HG02798 (cell line): Measurements from ENCODE around the gene PCDHB2.
"Not testable (repeated sequence)": the region's sequence is repeated elsewhere in the genome, so short reads cannot be mapped to it uniquely, and the experiment has no call there.

Source experiments
- ATAC-seq: cut with Tn5 transposase; IDR thresholded peaks from one replicate; pipeline ENCODE4 v1.9.1; 2021; ENCODE audit warnings: mild to moderate bottlenecking; ENCODE audit not compliant: unreplicated experiment, poor library complexity

The PCDHB2 gene

DNA sequence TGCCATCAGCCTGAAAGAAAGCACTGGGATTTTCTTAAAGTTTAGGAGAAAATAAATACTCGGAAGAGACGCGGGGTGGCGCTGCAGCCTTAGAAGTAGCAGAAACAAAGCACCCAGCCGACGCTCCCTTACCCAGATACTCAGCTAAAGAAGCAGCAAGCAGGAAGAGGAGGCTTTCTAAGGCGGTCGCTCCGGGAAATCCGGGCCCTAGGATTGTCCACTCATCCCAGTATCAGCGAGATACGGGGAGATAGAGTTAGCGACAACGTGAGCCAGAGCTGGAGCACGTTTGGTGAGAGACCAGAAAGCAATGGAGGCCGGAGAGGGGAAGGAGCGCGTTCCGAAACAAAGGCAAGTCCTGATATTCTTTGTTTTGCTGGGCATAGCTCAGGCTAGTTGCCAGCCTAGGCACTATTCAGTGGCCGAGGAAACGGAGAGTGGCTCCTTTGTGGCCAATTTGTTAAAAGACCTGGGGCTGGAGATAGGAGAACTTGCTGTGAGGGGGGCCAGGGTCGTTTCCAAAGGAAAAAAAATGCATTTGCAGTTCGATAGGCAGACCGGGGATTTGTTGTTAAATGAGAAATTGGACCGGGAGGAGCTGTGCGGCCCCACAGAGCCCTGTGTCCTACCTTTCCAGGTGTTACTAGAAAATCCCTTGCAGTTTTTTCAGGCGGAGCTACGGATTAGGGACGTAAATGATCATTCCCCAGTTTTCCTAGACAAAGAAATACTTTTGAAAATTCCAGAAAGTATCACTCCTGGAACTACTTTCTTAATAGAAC is at the start of gene PCDHB2:
Gene PCDHB2 (plus strand): TSS at position 135 of the 782 bp plus-strand sequence. CDS start 176 bp downstream, at position 311.
- no peak for ATAC-seq

DNA sequence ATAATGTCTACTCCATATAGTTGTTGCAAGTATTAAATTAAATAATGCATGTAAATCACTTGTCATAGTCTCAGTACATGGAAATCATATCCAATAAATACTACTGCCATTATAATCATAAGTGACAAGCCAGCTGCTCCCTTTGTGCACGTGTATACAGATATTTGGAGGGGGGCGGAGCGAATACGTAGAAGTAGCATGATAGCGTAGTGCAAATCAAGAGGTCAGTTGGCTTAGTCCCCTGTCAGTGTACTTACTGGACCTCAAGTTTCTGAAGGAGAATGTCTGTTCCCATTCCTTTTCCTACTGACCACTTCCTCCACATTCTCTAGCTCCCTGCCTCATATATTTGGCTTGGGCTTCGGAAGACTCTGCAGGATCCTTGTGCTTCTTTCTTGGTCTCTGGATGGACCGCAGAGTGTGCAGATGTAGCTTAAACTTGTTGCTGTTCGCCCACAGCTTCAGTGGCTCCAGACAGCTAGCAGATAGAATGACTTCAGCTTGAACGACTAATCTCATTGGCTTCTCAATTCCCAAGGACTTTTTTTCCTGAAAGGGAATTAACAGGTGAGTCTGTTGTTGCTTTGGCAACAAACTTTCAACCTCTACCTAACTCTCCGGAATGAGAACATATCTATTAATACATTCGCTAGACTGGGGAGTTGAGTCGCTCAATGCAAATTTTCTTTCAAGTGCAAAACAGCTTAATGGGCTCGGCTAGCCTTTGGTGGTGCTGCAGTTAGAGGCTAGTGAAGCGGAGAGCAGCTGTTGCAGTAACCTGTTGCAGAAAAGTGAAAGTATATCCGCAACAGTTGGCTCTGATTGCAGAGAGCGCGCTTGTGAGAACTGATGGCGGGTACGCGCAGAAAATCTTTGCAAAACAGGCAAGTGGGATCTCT is 43.5 kb upstream of the PCDHB2 start, which contains the start of gene PCDHB1:
Gene PCDHB1 (plus strand): TSS at position 753 of the 899 bp plus-strand sequence. CDS start 97 bp downstream, at position 850.
- ATAC-seq: no peak

DNA sequence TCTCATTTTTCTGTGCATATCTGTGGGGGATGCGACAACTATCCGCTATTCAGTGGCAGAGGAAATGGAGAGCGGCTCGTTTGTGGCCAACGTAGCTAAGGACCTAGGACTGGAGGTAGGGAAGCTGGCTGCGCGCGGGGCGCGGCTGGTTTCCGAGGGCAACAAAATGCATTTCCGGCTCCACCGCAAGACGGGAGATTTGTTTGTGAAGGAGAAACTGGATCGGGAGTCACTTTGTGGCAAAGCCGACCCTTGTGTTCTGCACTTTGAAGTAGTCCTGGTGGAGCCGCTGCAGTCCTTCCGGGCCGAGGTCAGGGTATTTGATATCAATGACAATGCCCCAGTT is 42.9 kb upstream of the PCDHB2 start:
- no peak for ATAC-seq

DNA sequence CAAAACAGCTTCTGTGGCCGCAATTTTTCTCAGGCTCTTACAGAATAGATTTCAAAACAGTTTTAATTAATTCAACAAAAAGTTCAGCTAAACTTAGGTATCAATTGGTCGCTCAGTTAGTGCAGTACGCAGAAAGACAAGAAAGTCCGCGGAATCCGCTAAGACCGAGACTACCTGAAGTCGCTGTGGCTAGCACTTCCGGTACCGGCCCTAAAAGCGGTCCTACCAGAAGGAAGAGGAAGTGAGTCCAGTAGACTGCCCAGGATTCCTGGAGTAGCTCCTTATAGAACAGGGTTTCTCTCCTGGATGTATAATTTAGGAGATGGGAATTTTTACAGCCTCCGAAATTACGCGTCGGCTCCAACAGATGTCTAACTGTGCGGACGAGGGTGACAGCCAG is 16.6 kb upstream of the PCDHB2 start:
- no peak for ATAC-seq

DNA sequence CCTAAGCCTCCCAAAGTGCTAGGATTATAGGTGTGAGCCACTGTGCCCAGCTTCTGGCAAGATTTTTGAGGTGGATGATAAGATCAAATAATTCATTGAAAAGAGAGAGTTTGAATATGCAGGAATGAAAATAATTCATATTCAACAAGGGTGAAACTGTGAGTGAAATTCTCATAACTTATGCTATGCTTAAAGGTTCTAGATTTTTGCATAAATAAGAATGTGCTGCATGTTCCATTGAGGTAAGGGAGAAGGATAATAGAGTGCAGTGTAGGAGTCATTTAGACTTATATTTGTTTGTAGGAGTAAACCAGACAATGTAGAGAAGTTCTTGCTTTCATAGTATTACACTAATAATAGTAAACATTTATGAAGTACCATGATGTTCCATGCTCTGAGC is 12.2 kb upstream of the PCDHB2 start:
- ATAC-seq: no peak

DNA sequence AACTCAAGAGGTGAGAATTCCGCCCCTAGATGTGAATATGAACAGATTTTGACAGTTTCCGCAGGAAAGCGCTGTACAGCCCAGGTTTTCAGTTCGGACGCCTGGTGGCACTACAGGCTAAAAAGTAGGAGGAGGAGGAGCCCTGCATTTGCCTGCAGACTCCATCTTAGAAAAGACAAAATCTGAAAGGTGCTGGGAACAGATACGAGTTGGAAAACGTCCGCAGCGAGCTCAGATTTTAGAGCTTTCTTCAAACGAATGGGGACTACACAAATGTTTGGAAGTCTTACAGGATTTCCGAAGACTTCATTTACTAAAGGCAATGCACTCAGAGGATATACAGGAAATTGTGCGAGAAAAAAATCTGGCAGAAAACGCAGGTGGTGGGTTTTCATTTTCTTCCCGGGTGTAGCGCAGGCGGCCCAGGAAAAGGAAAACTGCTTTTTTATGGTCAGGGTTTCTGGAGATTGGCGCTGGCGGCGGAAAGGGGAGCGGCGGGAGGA is 9.9 kb upstream of the PCDHB2 start:
- no peak for ATAC-seq

DNA sequence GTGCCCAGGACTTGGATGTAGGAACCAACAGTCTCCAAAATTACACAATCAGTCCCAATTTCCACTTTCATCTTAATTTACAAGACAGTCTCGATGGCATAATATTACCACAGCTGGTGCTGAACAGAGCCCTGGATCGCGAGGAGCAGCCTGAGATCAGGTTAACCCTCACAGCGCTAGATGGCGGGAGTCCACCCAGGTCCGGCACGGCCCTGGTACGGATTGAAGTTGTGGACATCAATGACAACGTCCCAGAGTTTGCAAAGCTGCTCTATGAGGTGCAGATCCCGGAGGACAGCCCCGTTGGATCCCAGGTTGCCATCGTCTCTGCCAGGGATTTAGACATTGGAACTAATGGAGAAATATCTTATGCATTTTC is 837 bp downstream of the PCDHB2 start:
- ATAC-seq: no peak

DNA sequence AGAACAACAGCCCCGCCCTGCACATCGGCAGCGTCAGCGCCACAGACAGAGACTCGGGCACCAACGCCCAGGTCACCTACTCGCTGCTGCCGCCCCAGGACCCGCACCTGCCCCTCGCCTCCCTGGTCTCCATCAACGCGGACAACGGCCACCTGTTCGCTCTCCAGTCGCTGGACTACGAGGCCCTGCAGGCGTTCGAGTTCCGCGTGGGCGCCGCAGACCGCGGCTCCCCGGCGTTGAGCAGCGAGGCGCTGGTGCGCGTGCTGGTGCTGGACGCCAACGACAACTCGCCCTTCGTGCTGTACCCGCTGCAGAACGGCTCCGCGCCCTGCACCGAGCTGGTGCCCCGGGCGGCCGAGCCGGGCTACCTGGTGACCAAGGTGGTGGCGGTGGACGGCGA is 1.8 kb downstream of the PCDHB2 start:
- ATAC-seq: not testable (repeated sequence)

DNA sequence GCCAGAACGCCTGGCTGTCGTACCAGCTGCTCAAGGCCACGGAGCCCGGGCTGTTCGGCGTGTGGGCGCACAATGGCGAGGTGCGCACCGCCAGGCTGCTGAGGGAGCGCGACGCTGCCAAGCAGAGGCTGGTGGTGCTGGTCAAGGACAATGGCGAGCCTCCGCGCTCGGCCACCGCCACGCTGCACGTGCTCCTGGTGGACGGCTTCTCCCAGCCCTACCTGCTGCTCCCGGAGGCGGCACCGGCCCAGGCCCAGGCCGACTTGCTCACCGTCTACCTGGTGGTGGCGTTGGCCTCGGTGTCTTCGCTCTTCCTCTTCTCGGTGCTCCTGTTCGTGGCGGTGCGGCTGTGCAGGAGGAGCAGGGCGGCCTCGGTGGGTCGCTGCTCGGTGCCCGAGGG is 2.2 kb downstream of the PCDHB2 start:
- not testable (repeated sequence) for ATAC-seq

DNA sequence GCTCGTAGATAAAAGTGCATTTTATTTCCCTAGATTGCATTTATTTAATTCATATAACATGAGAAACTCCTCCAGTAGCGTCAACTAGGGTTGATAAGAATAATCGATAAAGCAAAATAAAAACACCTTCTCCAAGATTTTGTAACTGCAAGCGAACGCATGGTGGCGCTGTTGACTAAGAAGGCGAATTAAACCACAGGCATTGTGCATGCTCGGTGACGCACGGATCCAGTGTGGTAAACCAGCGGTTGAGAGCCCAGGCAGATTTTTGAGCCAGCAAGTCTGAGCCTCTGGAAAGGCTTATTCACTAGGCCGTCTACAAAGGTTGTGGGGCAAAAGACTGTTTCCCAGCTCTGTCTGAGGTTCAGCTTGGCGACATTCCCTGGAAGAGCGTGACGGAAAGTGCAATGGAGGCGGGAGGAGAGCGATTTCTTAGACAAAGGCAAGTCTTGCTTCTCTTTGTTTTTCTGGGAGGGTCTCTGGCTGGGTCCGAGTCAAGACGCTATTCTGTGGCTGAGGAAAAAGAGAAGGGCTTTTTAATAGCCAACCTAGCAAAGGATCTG is 5.9 kb downstream of the PCDHB2 start, which contains the start of gene PCDHB3:
Gene PCDHB3 (plus strand): TSS at position 231 of the 563 bp plus-strand sequence. CDS start 177 bp downstream, at position 408.
- ATAC-seq: no peak

DNA sequence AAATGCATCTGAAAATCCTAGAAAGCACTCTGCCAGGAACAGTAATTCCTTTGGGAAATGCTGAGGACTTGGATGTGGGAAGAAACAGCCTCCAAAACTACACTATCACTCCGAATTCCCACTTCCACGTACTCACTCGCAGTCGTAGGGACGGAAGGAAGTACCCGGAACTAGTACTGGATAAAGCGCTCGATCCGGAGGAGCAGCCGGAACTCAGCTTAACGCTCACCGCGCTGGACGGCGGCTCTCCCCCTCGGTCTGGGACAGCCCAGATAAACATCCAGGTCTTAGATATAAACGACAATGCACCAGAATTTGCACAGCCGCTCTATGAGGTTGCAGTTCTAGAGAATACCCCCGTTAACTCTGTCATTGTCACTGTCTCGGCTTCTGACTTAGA is 6.6 kb downstream of the PCDHB2 start:
- no peak for ATAC-seq

DNA sequence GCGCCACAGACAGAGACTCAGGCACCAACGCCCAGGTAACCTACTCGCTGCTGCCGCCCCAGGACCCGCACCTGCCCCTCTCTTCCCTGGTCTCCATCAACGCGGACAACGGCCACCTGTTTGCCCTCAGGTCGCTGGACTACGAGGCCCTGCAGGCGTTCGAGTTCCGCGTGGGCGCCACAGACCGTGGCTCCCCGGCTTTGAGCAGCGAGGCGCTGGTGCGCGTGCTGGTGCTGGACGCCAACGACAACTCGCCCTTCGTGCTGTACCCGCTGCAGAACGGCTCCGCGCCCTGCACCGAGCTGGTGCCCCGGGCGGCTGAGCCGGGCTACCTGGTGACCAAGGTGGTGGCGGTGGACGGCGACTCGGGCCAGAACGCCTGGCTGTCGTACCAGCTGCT is 7.7 kb downstream of the PCDHB2 start:
- not testable (repeated sequence) for ATAC-seq

DNA sequence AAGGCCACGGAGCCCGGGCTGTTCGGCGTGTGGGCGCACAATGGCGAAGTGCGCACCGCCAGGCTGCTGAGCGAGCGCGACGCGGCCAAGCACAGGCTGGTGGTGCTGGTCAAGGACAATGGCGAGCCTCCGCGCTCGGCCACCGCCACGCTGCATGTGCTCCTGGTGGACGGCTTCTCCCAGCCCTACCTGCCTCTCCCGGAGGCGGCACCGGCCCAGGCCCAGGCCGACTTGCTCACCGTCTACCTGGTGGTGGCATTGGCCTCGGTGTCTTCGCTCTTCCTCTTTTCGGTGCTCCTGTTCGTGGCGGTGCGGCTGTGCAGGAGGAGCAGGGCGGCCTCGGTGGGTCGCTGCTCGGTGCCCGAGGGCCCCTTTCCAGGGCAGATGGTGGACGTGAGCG is 8.1 kb downstream of the PCDHB2 start:
- ATAC-seq: not testable (repeated sequence)

DNA sequence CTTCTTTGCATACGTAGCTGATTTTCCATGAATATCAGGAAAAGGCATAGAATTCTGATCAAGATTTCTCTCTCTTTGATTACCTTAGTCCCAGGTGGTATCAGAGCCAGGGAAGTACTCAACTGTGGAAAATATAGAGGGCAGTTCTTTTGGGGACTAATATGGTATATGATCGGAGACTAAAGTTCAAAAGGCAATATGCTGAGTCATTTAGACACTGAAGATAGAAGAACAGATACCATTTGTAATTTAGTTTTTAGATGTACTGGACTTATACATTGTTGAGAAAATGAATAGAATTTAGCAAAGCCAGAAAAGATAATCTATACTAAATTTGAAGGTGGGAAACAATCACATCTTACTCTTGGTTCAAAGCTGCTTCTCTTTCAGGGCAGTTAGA is 10.9 kb downstream of the PCDHB2 start:
- ATAC-seq: no peak

DNA sequence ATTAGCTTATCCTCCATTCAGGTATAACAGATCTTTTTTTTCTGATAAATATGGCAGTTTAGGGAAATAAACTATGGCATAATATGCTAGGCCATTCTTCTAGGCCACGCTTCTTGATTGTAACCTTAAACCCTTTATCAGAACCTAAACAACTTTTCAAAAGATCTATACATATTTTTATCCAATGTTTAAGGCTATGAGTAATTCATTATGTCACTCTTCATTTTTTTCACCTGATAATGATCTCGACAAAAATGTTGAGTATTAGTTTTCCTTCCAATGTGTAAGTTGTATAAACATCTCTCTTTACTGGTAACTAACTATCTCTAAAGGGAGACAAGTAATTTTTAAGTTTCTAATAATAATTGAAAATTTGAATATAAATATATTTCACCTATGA is 24.8 kb downstream of the PCDHB2 start:
- no peak for ATAC-seq

DNA sequence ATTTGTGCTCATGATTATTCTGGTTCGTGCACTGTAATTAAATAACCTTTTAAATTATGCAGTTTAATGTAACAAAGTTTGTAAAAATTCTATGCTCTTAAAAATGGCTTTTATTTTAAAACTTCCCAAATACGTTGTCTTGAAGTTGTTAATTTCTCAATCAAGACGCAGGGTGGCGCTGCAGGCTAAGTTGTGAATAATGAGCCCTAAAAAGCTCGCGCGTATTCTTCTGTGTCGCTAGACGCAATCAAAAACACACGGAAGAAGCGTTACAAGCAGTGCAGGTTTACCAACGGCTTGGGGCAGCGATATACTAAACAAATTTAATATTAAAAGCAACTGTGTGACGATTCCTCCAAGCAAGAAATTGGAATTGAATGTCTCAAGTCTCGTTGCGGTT is 27.1 kb downstream of the PCDHB2 start, which contains the start of gene PCDHB4:
Gene PCDHB4 (plus strand): TSS at position 256 of the 400 bp plus-strand sequence. CDS start 181 bp downstream, outside the sequence.
- ATAC-seq: no peak

DNA sequence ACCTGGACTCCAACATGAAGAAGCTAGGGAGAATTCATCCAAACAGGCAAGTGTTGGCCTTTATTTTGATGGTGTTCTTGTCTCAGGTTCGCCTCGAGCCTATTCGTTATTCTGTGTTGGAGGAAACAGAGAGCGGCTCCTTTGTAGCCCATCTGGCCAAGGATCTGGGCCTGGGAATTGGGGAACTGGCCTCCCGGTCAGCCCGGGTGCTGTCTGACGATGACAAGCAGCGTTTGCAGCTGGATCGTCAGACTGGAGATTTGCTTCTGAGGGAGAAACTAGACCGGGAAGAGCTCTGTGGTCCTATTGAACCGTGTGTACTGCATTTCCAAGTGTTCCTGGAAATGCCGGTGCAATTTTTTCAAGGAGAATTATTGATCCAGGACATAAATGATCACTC is 27.6 kb downstream of the PCDHB2 start:
- no peak for ATAC-seq

DNA sequence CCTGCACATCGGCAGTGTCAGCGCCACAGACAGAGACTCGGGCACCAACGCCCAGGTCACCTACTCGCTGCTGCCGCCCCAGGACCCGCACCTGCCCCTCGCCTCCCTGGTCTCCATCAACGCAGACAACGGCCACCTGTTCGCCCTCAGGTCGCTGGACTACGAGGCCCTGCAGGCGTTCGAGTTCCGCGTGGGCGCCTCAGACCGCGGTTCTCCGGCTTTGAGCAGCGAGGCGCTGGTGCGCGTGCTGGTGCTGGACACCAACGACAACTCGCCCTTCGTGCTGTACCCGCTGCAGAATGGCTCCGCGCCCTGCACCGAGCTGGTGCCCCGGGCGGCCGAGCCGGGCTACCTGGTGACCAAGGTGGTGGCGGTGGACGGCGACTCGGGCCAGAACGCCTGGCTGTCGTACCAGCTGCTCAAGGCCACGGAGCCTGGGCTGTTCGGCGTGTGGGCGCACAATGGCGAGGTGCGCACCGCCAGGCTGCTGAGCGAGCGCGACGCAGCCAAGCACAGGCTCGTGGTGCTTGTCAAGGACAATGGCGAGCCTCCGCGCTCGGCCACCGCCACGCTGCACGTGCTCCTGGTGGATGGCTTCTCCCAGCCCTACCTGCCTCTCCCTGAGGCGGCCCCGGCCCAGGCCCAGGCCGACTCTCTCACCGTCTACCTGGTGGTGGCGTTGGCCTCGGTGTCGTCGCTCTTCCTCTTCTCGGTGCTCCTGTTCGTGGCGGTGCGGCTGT is 29.2 kb downstream of the PCDHB2 start:
- not testable (repeated sequence) for ATAC-seq

DNA sequence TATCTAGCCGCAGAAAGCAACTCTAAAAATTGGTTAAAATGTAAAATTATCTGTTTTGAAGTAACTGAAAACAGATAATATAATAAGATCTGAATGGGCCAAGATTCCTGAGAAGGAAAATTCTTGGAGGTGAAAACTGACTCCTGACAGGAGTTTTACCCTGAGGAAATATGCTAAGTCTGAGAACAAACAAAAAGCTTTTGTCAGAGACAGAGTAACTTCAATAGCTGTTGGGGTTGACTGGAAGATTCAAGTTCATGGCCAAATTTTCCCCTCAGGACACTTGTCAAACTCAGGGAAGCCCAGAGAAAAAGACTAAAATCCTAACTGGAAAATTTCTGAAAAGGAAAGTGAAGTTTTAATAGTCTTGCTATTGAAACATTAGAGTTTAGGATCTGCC is 32.9 kb downstream of the PCDHB2 start:
- ATAC-seq: no peak
